ENCODE results near the gene PTPRZ1. TPM values are rescaled to one million over a fixed set of nuclear protein-coding genes. Genes with fewer than 3 reads are reported as not detected.

Gene PTPRZ1
- total RNA-seq, 3 donors from 2014 or later (not counting 1 experiment from before 2014, with no cell fraction given): not detected

DNA sequence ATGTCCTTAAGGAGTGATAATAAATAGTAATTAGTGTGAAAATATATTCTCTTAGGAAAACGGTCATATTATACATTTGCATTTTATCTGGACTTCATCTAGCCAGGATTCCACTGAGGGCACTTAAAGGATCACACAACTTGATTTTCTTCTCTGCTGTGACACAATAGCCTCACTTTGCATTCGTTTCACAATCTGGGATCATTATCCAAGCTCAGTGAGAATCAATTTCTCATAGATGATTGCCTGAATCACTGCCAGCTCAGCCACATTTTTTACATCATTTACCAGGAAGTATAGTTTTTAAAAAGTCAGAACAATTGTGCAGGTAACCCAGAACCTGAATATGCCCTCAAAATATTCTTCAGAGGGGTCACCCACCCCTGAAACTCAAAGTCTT, 68.9 kb downstream of the PTPRZ1 start:
- Histone ChIP-seq H3K4me3 (ENCODE audit: low read length) (no peak overlapping the region), H3K4me1 (ENCODE audit: control insufficient read depth, insufficient read depth, low read length) (no peaks in the 10 kb centered on the region), H3K36me3 (ENCODE audit: control insufficient read depth, insufficient read depth, low read length) (no peaks in the 10 kb centered on the region), H3K9me3 (ENCODE audit: control insufficient read depth, insufficient read depth, low read length) (no peaks in the 10 kb centered on the region), H3K27me3 (ENCODE audit: control insufficient read depth, insufficient read depth, low read length) (no peaks in the 10 kb centered on the region), H3K27ac (ENCODE audit: low read length) (no peak overlapping the region)
- H3K9me3 Mint-ChIP-seq: peaks cover 0 to 6% of the 10 kb centered on the region in 2 donors
- no peaks in the 10 kb centered on the region for H3K36me3 Mint-ChIP-seq
- DNase-seq (no peak), ATAC-seq (no peak)
- WGBS (ENCODE audit: insufficient coverage): 42% methylated on average over 2 of the region's 2 CpGs
- no peaks in the 10 kb centered on the region for H3K27me3 Mint-ChIP-seq (ENCODE audit: low read depth in 2 of 2)
- intact Hi-C loops (cut with micrococcal nuclease): no loop called here
- no peak overlapping the region for H3K4me3 Mint-ChIP-seq
- H3K4me1 Mint-ChIP-seq: no peaks in the 10 kb centered on the region
- TF ChIP-seq, protein P1, sequence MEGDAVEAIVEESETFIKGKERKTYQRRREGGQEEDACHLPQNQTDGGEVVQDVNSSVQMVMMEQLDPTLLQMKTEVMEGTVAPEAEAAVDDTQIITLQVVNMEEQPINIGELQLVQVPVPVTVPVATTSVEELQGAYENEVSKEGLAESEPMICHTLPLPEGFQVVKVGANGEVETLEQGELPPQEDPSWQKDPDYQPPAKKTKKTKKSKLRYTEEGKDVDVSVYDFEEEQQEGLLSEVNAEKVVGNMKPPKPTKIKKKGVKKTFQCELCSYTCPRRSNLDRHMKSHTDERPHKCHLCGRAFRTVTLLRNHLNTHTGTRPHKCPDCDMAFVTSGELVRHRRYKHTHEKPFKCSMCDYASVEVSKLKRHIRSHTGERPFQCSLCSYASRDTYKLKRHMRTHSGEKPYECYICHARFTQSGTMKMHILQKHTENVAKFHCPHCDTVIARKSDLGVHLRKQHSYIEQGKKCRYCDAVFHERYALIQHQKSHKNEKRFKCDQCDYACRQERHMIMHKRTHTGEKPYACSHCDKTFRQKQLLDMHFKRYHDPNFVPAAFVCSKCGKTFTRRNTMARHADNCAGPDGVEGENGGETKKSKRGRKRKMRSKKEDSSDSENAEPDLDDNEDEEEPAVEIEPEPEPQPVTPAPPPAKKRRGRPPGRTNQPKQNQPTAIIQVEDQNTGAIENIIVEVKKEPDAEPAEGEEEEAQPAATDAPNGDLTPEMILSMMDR (IDR thresholded peaks at IDR 0.05): no peak
- H3K27ac Mint-ChIP-seq: no peak overlapping the region

DNA sequence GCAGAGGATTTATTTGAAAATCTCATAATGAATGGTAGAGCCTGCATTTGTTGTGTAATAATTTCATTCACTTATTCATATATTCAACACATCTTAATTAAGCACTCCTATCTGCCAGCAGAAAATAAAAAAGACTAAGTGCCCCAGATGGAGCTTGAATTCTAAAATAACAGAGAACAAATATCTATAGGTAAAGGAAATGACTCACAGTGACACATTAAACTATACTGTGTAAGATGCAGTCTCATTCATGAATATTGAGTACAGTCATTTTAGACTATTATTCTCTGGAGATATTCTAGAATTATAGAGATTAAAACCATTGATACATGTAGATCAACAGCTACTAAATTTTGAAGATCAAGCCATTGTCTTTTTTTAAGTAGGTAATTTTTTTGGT, 72.1 kb downstream of the PTPRZ1 start:
- no peaks in the 10 kb centered on the region for H3K27me3 Mint-ChIP-seq (ENCODE audit: low read depth in 2 of 2)
- Histone ChIP-seq H3K27ac (ENCODE audit: low read length) (no peak overlapping the region), H3K36me3 (ENCODE audit: control insufficient read depth, insufficient read depth, low read length) (no peaks in the 10 kb centered on the region), H3K4me1 (ENCODE audit: control insufficient read depth, insufficient read depth, low read length) (no peaks in the 10 kb centered on the region), H3K27me3 (ENCODE audit: control insufficient read depth, insufficient read depth, low read length) (no peaks in the 10 kb centered on the region), H3K9me3 (ENCODE audit: control insufficient read depth, insufficient read depth, low read length) (no peaks in the 10 kb centered on the region), H3K4me3 (ENCODE audit: low read length) (no peak overlapping the region)
- TF ChIP-seq, protein P1 (IDR thresholded peaks at IDR 0.05): no peak
- intact Hi-C loops (cut with micrococcal nuclease): no loop called here
- H3K4me3 Mint-ChIP-seq: no peak overlapping the region
- ATAC-seq (no peak), DNase-seq (no peak)
- H3K36me3 Mint-ChIP-seq: no peaks in the 10 kb centered on the region
- H3K27ac Mint-ChIP-seq: no peak overlapping the region
- H3K4me1 Mint-ChIP-seq: no peaks in the 10 kb centered on the region
- H3K9me3 Mint-ChIP-seq: peaks cover 2 to 9% of the 10 kb centered on the region in 2 donors

DNA sequence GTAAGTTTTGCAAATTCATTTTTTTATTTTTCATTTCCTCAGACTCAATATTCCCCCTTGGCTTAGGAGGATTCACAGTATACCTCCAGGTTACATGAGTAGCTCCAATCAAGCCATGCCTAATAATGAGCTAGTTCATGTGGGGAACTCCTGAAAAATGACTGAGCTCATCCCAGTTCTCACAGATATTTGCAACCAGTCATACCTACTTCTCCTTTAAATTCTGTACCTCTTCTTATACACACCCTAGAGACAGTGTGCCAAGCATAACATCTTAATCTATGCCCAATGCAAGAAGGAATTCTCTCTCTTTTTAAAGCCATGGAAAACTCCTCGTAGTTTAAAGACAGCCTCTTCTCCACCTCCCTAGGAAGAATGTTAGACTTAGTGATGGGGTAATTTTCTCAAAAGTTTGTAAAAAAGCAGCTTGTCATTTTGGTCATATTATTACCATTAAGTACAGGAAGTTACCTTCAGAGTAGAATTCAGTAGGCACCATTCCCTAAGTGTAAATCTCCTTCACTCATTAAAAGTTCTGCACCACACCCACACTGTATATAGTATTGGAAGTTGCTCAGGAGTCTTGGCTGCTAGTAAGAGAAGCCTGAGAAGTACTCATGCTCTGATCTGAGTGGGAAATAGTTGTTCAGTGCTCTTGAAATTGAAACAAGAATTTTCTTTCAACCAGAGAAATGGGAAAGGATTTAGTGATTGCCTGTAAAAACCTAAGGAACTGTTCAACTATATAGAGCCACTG, 72.7 kb downstream of the PTPRZ1 start:
- H3K36me3 Mint-ChIP-seq: no peaks in the 10 kb centered on the region
- ATAC-seq (no peak), DNase-seq (no peak)
- no peak overlapping the region for H3K27ac Mint-ChIP-seq
- no peak overlapping the region for H3K4me3 Mint-ChIP-seq
- Histone ChIP-seq H3K27me3 (ENCODE audit: control insufficient read depth, insufficient read depth, low read length) (no peaks in the 10 kb centered on the region), H3K4me3 (ENCODE audit: low read length) (no peak overlapping the region), H3K4me1 (ENCODE audit: control insufficient read depth, insufficient read depth, low read length) (no peaks in the 10 kb centered on the region), H3K9me3 (ENCODE audit: control insufficient read depth, insufficient read depth, low read length) (no peaks in the 10 kb centered on the region), H3K36me3 (ENCODE audit: control insufficient read depth, insufficient read depth, low read length) (no peaks in the 10 kb centered on the region), H3K27ac (ENCODE audit: low read length) (no peak overlapping the region)
- TF ChIP-seq, protein P1 (IDR thresholded peaks at IDR 0.05): no peak
- WGBS (ENCODE audit: insufficient coverage): no CpG with 5 or more reads among the region's 1 CpG
- H3K9me3 Mint-ChIP-seq: peaks cover 2 to 9% of the 10 kb centered on the region in 2 donors
- no peaks in the 10 kb centered on the region for H3K4me1 Mint-ChIP-seq
- no peaks in the 10 kb centered on the region for H3K27me3 Mint-ChIP-seq (ENCODE audit: low read depth in 2 of 2)
- intact Hi-C loops (cut with micrococcal nuclease): no loop called here

DNA sequence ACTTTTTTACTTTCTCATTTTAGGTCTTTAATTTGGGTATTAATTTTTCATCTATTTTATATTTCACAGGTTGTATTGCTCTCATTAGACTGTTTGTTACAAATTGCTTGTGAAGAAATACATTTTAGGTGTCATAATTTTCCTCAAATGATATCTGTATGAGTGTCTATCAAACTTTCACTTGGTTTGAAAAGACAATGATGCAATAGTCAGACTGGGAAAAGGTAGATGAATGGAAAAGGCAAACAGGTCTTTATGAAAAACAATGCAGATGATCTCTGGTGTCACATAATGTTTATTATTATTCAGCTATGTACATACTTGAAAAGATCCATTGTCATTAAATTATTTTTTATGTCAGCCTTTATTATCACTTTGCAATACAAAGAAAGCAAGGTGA, 80.2 kb downstream of the PTPRZ1 start:
- TF ChIP-seq, protein P1 (IDR thresholded peaks at IDR 0.05): no peak
- no peaks in the 10 kb centered on the region for H3K4me1 Mint-ChIP-seq
- no peaks in the 10 kb centered on the region for H3K4me1 ChIP-seq (ENCODE audit: control insufficient read depth, insufficient read depth, low read length)
- no peaks in the 10 kb centered on the region for H3K9me3 ChIP-seq (ENCODE audit: control insufficient read depth, insufficient read depth, low read length)
- H3K27ac ChIP-seq (ENCODE audit: low read length): no peak overlapping the region
- ATAC-seq (no peak), DNase-seq (no peak)
- no peaks in the 10 kb centered on the region for H3K27me3 Mint-ChIP-seq (ENCODE audit: low read depth in 2 of 2)
- H3K4me3 Mint-ChIP-seq: no peak overlapping the region
- H3K27me3 ChIP-seq (ENCODE audit: control insufficient read depth, insufficient read depth, low read length): no peaks in the 10 kb centered on the region
- H3K9me3 Mint-ChIP-seq: peaks cover 2 to 14% of the 10 kb centered on the region in 2 donors
- no peak overlapping the region for H3K27ac Mint-ChIP-seq
- H3K4me3 ChIP-seq (ENCODE audit: low read length): no peak overlapping the region
- no peaks in the 10 kb centered on the region for H3K36me3 Mint-ChIP-seq
- no peaks in the 10 kb centered on the region for H3K36me3 ChIP-seq (ENCODE audit: control insufficient read depth, insufficient read depth, low read length)
- intact Hi-C loops (cut with micrococcal nuclease): no loop called here

All from natural killer cell (primary cell).